ENCODE data around the gene CSRP3.
A peak's percentile ranks its signal among the peaks of the same experiment; 100 is the strongest.

The CSRP3 gene

DNA sequence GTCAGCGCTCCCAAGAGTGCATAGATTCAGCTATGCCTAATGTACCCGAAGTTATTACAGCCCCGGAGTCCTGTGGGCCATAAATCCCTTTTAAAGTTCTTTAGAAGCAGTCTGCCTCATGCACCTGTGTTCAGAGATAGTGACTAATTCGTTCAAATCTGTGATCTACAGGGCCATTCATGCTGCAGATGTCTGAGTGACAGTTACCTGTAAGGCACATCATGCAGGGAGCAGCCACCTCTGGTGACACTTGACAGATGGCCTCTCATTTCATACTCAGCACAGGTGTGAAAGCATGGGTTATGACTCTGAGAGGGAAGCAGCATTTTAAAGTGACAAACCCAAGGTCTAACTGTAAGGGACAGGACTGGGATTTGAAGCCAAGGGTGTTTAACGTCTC is 41.4 kb upstream of the CSRP3 start:
- Histone ChIP-seq H3K4me1 (ENCODE audit: insufficient read depth, insufficient read length) (peaks cover 5% of the 10 kb centered on the region), H3K27me3 (ENCODE audit: insufficient read depth, insufficient read length) (peaks cover 38% of the 10 kb centered on the region), H3K36me3 (ENCODE audit: insufficient read depth, insufficient read length, low read length) (peaks cover 3% of the 10 kb centered on the region), H3K9me3 (ENCODE audit: insufficient read depth, low read length) (no peaks in the 10 kb centered on the region), H3K9ac (ENCODE audit: insufficient read length, low read depth) (no peak overlapping the region), H3K4me3 (ENCODE audit: insufficient read length, low read depth) (no peak overlapping the region)
- no peak for DNase-seq (ENCODE audit: low read depth, low spot score)
- TF ChIP-seq SUZ12 (IDR thresholded peaks at IDR 0.05; ENCODE audit: extremely low read depth, insufficient read depth, insufficient read length), result no peak
- no peak for TF ChIP-seq ZNF274 (IDR thresholded peaks at IDR 0.05; ENCODE audit: low read depth, low read length)
- no peak for TF ChIP-seq YY1 (IDR thresholded peaks at IDR 0.05; ENCODE audit: insufficient read depth, insufficient read length)

GRCh38 chr11:19242179-19242932 is 40.6 kb upstream of the CSRP3 start:
- peaks cover 38% of the 10 kb centered on the region for H3K27me3 ChIP-seq (ENCODE audit: insufficient read depth, insufficient read length)
- H3K9me3 ChIP-seq (ENCODE audit: insufficient read depth, low read length), result no peaks in the 10 kb centered on the region
- peaks cover 5% of the 10 kb centered on the region for H3K4me1 ChIP-seq (ENCODE audit: insufficient read depth, insufficient read length)
- H3K36me3 ChIP-seq (ENCODE audit: insufficient read depth, insufficient read length, low read length), result peaks cover 3% of the 10 kb centered on the region
- H3K9ac ChIP-seq (ENCODE audit: insufficient read length, low read depth), result peak overlapping the region; percentile 83
- peak overlapping the region; percentile 58 for H3K4me3 ChIP-seq (ENCODE audit: insufficient read length, low read depth)
- DNase-seq (ENCODE audit: low read depth, low spot score), result no peak
- TF ChIP-seq SUZ12 (IDR thresholded peaks at IDR 0.05; ENCODE audit: extremely low read depth, insufficient read depth, insufficient read length), result no peak
- TF ChIP-seq ZNF274 (IDR thresholded peaks at IDR 0.05; ENCODE audit: low read depth, low read length), result no peak
- no peak for TF ChIP-seq YY1 (IDR thresholded peaks at IDR 0.05; ENCODE audit: insufficient read depth, insufficient read length)

DNA sequence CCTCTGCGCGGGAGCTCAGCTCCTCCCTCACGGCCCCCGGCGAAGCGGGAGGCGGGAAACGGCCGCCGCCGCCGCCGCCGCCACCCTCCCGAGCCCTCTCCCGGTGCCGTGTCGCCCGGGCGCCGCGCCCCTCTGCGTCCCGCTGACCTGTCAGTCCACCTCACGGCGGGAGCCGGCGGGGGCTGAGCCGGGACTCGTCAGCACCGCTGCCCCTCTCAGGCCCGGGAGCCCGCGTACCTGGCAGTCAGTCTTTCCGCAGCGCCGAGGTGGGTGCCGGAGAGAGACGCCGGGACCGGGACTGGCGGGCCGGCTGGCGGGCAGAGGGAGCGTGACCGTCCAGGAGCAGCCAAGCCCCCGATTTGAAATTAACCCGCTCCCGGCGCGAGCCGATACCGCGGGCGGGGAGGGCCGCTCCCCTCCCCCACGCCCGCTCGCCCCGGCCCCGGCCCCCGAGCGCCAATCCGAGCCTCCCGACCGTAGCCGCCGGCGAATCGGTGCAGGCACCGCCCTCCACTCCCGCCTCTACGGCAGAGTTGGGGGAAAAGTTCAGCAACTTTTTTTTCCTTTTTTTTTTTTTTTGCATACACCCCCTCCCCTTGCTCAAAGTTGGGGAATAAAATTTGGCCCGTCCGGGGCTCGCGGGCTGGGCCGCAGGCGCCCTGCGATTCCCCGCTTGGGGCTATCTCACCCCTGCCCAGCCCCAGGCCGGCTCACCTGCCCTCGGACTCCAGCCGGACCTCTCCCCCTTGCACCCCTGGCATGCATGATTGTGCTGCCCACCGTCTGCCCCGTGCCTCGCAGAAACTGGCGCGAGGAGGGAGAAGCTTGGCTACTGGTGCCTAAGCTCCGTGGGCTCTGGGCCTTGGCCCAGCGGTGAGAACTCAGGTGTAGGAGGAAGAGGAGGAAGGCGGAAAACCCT is 39.7 kb upstream of the CSRP3 start:
- Histone ChIP-seq H3K9me3 (ENCODE audit: insufficient read depth, low read length) (no peaks in the 10 kb centered on the region), H3K4me3 (ENCODE audit: insufficient read length, low read depth) (peak overlapping the region; percentile 58), H3K36me3 (ENCODE audit: insufficient read depth, insufficient read length, low read length) (peaks cover 7% of the 10 kb centered on the region), H3K27me3 (ENCODE audit: insufficient read depth, insufficient read length) (peaks cover 38% of the 10 kb centered on the region), H3K9ac (ENCODE audit: insufficient read length, low read depth) (peak overlapping the region; percentile 83), H3K4me1 (ENCODE audit: insufficient read depth, insufficient read length) (peaks cover 5% of the 10 kb centered on the region)
- no peak for DNase-seq (ENCODE audit: low read depth, low spot score)
- TF ChIP-seq YY1 (IDR thresholded peaks at IDR 0.05; ENCODE audit: insufficient read depth, insufficient read length), result no peak
- TF ChIP-seq SUZ12 (IDR thresholded peaks at IDR 0.05; ENCODE audit: extremely low read depth, insufficient read depth, insufficient read length), result no peak
- TF ChIP-seq ZNF274 (IDR thresholded peaks at IDR 0.05; ENCODE audit: low read depth, low read length), result no peak

- peak; percentile 82 for DNase-seq (ENCODE audit: low read depth, low spot score)
- Histone ChIP-seq H3K9me3 (ENCODE audit: insufficient read depth, low read length) (no peaks in the 10 kb centered on the region), H3K27me3 (ENCODE audit: insufficient read depth, insufficient read length) (peaks cover 38% of the 10 kb centered on the region), H3K4me3 (ENCODE audit: insufficient read length, low read depth) (peak within 1 kb of the TSS; percentile 58), H3K9ac (ENCODE audit: insufficient read length, low read depth) (peak within 1 kb of the TSS; percentile 83), H3K36me3 (ENCODE audit: insufficient read depth, insufficient read length, low read length) (peaks cover 9% of the 10 kb centered on the region), H3K4me1 (ENCODE audit: insufficient read depth, insufficient read length) (peaks cover 5% of the 10 kb centered on the region)
- TF ChIP-seq SUZ12 (IDR thresholded peaks at IDR 0.05; ENCODE audit: extremely low read depth, insufficient read depth, insufficient read length) (no peak), YY1 (IDR thresholded peaks at IDR 0.05; ENCODE audit: insufficient read depth, insufficient read length) (no peak), ZNF274 (IDR thresholded peaks at IDR 0.05; ENCODE audit: low read depth, low read length) (no peak)
These were observed 38.9 kb upstream of the CSRP3 start, which contains the start of gene E2F8 for GRCh38 chr11:19240420-19241259. TSS of gene E2F8 (minus strand) at chr11:19240945. CDS start at chr11:19240121, 824 bp downstream.

DNA sequence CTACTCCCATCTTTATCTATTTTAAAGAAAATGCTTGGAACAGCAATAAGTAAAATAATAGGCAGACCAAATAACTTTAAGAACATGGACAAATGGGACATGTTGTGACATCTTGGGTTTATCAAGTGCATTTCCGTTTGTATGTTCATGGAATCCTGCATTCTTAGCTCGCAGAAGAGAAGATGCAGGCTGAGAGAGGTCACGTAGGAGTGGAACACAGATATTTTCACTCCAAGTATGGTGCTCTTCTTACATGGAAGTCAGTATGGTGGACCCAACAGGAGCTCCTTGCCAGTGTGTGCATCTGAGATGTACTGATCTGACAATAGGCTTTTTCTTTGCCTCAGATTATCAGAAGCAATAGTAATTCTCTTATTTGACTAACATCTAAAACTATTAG is 37.3 kb upstream of the CSRP3 start:
- DNase-seq (ENCODE audit: low read depth, low spot score), result no peak
- Histone ChIP-seq H3K4me1 (ENCODE audit: insufficient read depth, insufficient read length) (peaks cover 5% of the 10 kb centered on the region), H3K36me3 (ENCODE audit: insufficient read depth, insufficient read length, low read length) (peaks cover 9% of the 10 kb centered on the region), H3K4me3 (ENCODE audit: insufficient read length, low read depth) (no peak overlapping the region), H3K9me3 (ENCODE audit: insufficient read depth, low read length) (no peaks in the 10 kb centered on the region), H3K9ac (ENCODE audit: insufficient read length, low read depth) (no peak overlapping the region), H3K27me3 (ENCODE audit: insufficient read depth, insufficient read length) (peaks cover 31% of the 10 kb centered on the region)
- TF ChIP-seq SUZ12 (IDR thresholded peaks at IDR 0.05; ENCODE audit: extremely low read depth, insufficient read depth, insufficient read length) (no peak), YY1 (IDR thresholded peaks at IDR 0.05; ENCODE audit: insufficient read depth, insufficient read length) (no peak), ZNF274 (IDR thresholded peaks at IDR 0.05; ENCODE audit: low read depth, low read length) (no peak)

DNA sequence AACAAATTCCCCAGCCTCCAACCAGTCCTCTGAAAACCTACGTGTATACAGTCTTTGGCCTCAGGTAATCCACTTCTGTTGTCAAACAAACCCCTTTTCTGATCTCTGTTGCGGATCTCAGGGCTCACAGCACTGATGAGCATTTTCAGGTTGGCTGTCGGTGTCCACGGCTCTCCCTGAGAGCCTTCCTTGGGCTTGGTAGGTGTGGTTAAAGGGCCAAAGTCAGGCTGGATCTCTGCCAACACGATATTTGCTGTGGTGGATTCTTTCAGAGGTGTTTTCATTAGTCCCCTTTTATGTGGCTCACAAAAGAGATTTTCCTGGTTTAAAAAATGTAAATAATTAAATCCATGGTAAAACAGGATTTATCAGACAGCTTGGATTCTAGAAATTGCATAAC is 36.0 kb upstream of the CSRP3 start:
- peaks cover 3% of the 10 kb centered on the region for H3K4me1 ChIP-seq (ENCODE audit: insufficient read depth, insufficient read length)
- peaks cover 18% of the 10 kb centered on the region for H3K27me3 ChIP-seq (ENCODE audit: insufficient read depth, insufficient read length)
- H3K9ac ChIP-seq (ENCODE audit: insufficient read length, low read depth), result no peak overlapping the region
- H3K36me3 ChIP-seq (ENCODE audit: insufficient read depth, insufficient read length, low read length), result peaks cover 9% of the 10 kb centered on the region
- no peak for DNase-seq (ENCODE audit: low read depth, low spot score)
- no peak overlapping the region for H3K4me3 ChIP-seq (ENCODE audit: insufficient read length, low read depth)
- no peaks in the 10 kb centered on the region for H3K9me3 ChIP-seq (ENCODE audit: insufficient read depth, low read length)
- no peak for TF ChIP-seq ZNF274 (IDR thresholded peaks at IDR 0.05; ENCODE audit: low read depth, low read length)
- TF ChIP-seq YY1 (IDR thresholded peaks at IDR 0.05; ENCODE audit: insufficient read depth, insufficient read length), result no peak
- no peak for TF ChIP-seq SUZ12 (IDR thresholded peaks at IDR 0.05; ENCODE audit: extremely low read depth, insufficient read depth, insufficient read length)
